NCI-H446 (cell line): ENCODE data around the gene OXT.

Experiments used
- DNase-seq, 2 experiments: peaks; one replicate each; lab custom pipeline; 2025; lab: John Stamatoyannopoulos, UW

The OXT gene

DNA sequence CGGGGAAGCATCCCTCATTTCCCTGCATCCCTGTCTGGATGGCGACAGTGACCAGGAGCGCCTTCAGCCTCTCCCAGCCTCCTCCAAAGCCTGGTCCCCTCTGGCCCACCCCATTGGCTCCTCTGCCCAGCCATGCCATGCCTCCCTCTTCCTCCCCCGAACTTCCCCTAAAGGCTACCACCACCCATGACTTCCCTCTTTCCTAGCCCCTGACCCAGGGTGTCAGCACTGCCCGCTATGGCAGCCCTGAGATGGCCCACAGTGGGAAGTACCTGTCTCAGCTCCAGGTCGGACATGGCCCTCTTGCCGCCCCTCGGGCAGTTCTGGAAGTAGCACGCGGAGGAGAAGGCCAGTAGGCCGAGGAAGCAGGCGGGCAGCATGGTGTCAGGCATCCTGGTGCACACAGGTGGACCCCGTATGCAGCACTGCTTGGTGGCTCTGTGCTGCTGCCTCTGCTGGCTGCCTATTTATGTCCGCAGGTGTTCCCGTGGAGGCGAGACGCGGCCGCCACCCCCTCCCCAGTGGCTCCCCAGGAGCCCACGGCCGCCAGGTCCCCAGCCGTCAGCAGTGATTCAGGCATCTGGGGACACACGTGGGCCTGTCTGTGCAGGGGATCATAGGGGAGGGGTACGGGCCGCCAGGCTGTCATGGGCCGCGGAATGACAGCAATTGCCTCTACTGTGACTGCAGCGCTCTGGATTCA, 13.0 kb downstream of the OXT start, which contains the start of gene AVP:
Gene AVP (minus strand): TSS at position 442 of the 703 bp plus-strand sequence. CDS start 50 bp downstream, at position 392.
- DNase-seq: no peak

DNA sequence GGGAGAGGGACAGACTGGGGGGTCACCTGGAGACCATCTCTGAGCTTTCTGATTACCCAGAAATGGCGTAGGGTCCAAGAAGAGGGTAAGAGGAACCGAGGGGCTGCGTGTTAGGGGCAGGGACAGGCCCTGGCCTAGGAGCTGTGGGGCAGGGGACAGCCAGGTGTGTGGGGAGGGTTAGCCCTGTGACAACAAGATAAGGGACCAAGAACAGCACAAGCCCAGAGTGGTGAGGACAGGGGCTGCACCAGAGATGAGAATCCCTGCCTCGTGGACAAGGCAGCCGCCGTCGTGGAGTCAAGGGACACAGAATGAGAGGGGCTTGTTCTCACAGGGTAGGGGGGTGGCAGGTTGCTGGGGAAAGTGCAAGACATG, 13.6 kb downstream of the OXT start:
- no peak for DNase-seq

DNA sequence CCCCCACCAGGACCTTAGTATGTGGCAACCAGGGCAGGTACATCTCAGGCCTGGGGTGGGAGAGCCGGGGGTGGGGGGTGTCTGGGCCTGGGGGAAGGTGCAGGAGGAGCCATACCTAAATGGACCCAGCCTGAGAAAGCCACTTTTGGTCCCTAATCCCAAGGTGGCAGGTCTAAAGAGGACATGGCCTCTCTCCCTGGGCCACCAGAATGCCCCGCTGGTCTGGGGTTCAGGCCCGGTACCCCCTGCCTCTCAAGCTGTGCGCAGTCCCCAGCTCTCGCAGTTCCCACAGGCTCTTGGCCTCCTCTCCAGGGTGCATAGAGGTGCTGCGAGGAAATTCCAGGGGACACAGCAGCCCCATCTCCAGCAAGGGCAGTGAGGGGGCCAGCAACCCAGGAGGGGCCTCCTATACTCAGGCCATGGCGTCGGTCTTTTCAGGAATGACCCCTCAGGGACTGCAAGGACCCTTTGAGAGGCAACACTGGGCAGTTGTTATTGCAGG, 14.2 kb downstream of the OXT start:
- DNase-seq: no peak

- DNase-seq: no peak
Measured at GRCh38 chr20:3088031-3088430, 16.6 kb downstream of the OXT start.

GRCh38 chr20:3090565-3090964, 19.1 kb downstream of the OXT start:
- DNase-seq: no peak

- DNase-seq: no peak
Measured at GRCh38 chr20:3092611-3093379, 21.4 kb downstream of the OXT start.

DNA sequence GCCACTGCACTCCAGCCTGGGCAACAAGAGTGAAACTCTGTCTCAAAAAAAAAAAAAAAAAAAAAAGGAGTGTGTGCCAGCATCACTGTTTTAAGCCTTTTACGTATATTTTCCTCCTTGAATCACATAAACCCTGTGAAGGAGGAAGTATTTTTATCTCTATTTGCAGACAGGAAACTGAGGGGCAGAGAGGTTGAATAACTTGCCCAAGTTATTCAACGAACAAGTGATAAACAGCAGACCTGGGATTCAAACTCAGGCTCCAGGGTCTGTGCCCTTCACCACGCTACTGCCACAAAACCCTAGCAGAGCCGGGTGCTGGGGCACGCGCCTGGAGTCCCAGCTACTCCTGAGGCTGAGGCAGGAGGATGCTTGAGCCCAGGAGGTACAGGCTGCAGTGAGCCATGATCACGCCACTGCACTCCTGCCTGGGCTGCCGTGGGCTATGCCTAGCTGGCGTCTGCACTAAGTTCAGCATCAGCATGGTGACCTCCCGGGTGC, 22.5 kb downstream of the OXT start:
- no peak for DNase-seq

DNA sequence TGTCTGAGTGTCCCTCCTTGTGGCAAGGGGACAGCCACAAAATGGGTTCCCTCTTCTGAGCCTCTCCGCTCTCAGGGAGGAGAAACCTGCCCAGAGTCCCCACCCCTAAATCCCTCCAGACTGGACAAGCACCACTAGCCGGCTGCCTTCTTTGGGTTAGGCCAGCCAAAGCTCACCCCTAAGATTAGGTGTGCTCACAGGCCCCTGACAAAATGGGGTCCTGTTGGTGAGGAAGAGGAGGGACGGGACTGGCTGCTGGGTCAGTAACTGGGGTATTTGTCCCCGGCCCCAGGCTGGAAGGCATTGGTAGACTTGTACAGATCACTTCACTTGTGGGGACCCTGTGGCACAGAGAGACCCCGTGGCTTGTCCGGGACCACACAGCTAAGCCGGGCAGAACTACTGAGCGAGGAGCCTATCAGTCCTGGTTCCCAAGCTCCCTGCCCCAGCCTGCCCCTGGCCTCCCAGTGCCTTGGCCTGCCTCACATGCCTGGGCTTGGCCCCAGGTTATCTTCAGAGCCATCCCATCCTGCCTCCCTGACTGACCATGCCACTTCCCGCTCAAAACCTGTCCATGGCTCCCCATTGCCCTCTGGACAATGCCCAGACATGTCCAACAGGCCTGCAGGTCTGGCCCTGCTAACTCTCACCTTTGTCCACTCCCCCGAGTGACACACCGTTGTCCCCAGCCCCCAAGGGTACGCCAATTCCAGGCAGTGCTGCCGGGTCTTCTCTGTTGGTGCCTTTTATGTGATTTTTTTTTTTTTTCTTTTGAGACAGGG, 23.6 kb downstream of the OXT start:
- DNase-seq: no peak

DNA sequence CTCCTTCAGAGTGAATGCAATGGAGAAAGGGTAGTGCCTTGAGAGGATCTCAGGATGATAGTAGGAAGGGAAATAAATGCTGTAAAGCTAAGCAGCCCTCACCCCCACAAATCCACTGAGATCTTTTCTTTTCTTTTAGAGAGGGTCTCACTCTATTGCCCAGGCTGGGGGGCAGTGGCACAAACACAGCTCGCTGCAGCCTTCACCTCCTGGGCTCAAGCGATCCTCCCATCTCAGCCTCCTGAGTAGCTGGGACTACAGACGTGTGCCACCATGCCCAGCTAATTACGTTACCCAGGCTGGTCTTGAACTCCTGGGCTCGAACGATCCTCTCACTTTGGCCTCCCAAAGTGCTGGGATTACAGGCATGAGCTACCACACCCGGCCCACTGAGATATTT, 29.1 kb downstream of the OXT start:
- DNase-seq: no peak

DNA sequence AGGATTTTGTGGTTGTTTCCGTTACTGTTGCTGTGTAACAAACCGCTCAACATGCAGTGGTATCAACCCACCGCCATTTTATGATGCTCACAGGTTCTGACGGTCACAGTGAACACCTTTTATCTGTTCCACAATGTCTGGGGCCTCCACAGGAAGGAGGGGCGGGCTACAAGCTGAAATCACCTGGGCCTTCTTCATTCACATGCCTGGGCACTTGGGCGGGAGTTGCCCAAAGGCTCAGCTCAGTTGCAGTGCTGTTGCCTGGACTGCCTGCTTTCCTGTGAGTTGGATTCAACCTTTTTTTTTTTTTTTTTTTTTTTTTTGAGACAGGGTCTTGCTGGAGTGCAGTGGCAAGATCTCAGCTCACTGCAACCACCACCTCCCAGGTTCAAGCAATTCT, 29.8 kb downstream of the OXT start:
- DNase-seq: no peak

- DNase-seq: no peak
Measured at GRCh38 chr20:3101737-3102574, 30.5 kb downstream of the OXT start.

DNA sequence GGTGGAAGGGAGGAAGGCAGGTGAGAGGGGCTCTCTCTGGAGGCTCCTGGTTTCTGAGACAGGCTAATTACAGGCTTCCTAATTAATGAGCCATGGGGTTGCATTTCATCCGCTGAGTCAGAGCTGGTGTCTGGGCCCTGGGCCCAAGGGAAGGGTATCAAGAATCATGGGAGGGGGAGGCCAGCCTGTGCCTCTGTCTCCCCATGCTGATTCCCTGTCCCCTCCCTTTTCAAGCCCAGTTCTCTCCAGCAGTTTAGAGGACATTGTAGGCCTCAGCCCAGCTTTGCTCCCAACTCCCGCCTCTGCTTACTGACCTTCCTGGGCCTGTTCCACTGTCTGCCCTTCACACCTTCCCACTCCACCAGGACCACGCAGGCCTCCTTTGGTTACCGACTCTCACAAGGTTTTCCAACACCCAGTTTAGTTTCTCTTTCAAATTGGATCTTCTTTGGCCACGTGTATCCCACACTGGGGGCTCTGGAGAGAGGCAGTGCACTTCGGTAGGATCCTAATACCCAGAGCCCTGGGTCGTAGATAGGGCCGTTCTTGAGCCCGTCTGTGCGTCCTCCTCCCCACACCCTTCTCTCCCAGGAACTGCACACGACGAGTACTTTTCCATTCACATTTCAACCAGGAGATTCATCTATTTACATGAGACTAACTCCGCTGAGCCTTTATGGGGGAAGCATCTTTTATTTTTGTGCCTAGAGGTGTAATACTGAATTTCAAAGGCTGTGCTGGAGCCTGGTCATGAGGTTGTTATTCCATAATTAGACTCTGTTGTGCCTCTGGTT, 31.4 kb downstream of the OXT start:
- no peak for DNase-seq

GRCh38 chr20:3103369-3104032, 32.1 kb downstream of the OXT start:
- DNase-seq: no peak

DNA sequence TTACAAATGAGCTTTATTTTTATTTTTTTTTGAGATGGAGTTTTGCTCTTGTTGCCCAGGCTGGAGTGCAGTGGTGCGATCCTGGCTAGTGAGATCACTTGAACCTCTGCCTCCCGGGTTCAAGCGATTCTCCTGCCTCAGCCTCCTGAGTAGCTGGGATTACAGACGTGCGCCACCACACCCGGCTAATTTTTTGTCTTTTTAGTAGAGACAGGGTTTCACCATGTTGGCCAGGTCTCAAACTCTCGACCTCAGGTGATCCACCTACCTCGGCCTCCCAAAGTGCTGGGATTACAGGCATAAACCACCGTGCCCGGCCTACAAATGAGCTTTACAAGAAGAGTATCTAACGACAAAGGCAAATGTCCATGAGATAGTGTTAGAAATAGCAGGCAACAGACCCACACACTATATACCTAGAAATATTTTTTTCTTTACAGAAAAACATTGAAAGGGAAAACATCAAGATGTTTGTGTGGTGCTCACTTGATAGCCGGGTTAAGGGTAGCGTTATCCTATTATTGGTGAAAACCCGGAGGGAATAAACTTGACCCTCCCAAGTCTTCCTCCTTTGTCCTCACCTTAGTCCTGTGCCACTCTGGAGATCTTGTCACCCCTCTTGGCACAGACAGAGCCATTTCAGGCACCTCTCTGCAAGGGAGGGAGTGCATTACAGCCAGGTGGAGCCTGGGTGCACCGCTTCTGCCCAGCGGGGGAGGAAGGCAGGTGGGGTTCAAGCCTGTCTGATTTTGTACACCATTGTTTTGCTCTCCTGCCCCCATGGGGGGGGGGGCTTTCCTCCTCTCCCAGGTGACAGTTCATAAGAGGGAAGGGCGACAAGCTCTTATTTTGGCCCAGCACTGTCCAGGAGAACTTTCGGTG, 34.1 kb downstream of the OXT start:
- DNase-seq: no peak

DNA sequence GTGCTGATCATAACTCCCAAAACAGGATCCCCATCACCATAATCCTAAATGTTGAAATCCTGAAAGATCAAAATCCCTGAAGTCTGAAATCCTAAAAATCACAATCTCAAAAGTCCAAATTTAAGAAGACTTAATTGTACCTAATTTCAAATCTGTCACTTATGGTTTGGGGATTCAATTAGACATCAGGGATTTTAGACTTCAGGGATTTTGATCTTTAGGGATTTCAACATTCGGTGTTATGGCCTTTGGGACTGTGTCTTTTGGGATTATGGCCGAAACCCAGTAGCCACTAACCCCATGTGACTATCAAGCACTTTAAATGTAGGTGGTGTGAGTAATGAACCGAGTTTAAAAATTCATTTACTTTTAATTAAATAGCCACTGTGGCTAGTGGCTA, 34.8 kb downstream of the OXT start:
- DNase-seq: no peak

DNA sequence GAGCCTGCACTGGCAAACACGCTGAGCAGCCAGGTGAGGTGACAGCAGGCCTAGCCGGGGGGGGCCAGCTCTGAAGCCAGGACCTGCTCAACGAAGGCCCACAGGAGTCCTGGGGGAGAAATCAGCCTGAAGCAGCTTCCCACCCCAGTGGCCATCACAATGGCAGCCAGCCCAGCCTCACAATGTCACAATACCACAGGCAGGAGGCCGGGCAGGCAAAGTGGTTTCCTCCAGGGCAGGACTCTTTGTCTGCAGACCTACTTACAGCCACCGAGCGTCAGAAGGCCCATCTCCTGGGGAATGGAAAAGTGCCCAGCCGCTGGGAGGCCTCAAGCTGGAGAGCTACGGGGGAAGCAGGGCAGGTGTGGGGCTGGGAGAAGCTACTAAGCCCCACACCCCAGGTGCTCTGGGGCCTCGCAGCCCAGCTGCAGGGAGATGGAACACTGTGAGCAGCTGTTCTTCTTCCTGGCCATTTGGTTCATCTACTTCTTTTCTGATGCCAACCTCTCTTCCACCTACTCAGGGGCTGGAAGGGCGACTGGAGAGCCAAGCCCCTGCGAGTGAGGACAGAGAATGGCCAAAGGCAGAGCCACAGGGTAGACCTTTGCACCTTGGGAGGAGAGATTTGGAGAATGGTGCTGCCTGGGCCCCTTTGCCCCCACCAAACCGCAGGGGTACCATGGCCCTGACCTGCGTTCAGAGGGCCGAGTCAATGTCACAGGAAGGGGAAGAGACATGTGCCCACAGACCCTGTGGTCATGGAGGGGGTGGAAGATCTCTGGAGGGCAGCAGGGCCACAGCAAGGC, 35.4 kb downstream of the OXT start:
- DNase-seq: no peak

GRCh38 chr20:3107464-3108025, 36.1 kb downstream of the OXT start:
- no peak for DNase-seq
